Renal cortical epithelial cell (primary cell): ENCODE results near the gene CUX1. TPM values are rescaled to one million over a fixed set of nuclear protein-coding genes. Genes with fewer than 3 reads are reported as not detected.
"Not testable (repeated sequence)": the region's sequence is repeated elsewhere in the genome, so short reads cannot be mapped to it uniquely, and the experiment has no call there.

ENCODE experiments used
- DNase-seq: peaks from one replicate; pipeline ENCODE4 v3.0.0-alpha.2; 2011; ENCODE audit warnings: low read depth
- total RNA-seq: library from RNA; depleted of rRNA; stranded (reverse); fragments of >200 nt; gene quantifications from 2 replicates; pipeline ENCODE4 v1.2.3, GENCODE V29; 2014

CUX1 gene
- total RNA-seq, 1 donor from 2014 or later, result 139 TPM

DNA sequence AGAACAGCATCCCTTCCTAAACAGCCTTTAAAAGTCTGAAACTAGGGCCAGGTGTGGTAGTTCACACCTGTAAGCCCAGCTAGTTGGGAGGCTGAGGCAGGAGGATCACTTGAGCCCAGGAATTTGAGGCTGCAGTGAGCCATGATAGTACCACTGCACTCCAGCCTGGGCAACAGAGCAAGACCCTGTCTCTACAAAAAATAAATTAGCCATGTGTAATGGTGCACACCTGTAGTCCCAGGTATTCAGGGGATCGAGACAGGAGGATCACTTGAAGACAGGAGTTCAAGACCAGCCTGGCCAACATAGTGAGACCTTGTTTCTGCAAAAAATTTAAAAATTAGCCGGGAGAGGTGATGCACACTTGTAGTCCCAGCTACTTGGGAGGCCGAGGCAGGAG lies 325.0 kb downstream of the CUX1 start:
- DNase-seq, result not testable (repeated sequence)

DNA sequence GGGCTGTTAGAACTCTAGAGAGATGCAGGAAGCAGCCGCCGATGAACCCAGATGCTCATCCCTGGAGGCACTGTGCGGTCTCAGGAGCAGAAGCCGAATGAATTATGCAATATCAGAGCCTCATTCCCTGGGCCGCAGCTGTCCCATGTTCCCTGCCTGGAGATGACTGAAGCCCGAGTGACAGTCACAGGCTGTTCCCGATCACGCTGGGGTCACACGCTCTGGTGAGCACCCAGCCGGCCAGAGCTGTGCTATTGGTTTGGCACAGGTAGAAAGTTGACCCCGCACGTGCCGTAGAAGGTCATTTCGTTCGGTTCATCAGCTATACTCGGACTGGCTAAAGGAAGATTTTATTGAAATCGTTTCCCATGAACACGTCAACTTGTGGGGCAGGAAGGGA lies 328.7 kb downstream of the CUX1 start:
- no peak for DNase-seq

DNA sequence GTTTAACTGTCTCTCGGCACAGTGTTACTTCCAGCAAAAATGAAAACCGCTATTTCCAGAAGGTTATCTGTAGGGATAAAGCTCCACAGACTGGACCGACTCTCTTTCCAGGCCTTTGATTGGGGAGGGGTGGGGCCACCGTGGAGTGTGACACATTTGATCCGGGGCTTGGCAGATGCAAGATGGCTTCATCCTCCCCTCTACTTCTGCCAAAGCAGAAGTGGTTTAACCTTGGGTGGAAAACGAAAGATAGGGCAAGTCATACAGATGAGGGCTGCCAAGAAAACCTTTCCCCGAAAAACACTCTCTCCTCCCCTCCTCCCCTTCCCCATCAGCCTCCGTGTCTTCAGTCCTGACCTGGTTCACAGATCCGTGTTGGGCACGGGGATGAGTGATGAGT lies 329.6 kb downstream of the CUX1 start:
- no peak for DNase-seq

DNA sequence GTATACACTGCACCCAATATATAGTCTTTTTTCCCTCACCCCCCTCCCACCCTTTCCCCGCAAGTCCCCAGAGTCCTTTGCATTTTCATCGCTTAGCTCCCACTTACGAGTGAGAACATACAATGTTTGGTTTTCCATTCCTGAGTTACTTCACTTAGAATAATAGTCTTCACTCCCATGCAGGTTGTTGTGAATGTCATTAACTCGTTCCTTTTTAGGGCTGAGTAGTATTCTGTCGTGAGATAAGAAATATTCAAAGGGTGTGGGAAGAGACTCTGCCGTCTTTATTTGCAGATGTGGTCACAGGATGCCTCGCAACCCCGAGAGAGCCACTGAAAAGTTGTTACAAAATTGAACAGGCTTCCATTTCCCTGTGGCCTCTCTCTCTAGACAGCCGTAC lies 331.4 kb downstream of the CUX1 start:
- DNase-seq, result no peak

DNA sequence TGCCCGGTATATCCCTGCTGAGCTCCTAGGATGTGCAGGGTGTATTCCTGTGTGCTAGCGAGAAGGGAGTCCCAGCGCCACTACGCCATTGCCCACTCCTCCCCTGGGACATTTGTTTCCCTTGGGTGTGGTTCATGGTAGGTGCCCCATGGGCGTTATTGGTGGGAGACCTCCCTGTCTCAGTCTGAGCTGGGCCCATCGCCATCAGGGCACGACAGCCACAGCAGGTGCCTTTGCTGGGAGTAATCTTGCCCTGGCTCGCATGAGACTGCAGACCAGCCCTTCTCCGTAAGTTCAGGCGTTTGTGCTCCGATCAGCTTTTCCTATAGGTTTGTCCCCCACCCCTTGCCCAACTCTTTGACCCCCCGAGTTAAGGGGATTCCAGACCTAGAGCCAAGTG lies 332.0 kb downstream of the CUX1 start:
- DNase-seq, result no peak

DNA sequence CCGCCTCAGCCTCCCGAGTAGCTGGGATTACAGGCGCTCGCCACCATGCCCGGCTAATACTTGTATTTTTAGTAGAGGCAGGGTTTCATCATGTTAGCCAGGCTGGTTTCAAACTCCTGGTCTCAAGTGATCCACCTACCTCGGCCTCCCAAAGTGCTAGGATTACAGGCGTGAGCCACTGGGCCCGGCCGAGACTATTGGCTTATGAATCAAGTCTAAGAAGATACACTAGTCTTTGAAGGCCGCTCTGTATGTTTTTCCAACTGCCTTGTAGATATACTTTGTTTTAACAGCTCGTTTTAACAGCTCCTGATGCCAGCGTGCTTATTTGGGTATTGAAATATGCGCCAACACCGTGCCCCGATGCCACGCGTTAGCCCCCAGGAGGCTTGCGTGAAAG lies 332.8 kb downstream of the CUX1 start:
- DNase-seq, result no peak

DNA sequence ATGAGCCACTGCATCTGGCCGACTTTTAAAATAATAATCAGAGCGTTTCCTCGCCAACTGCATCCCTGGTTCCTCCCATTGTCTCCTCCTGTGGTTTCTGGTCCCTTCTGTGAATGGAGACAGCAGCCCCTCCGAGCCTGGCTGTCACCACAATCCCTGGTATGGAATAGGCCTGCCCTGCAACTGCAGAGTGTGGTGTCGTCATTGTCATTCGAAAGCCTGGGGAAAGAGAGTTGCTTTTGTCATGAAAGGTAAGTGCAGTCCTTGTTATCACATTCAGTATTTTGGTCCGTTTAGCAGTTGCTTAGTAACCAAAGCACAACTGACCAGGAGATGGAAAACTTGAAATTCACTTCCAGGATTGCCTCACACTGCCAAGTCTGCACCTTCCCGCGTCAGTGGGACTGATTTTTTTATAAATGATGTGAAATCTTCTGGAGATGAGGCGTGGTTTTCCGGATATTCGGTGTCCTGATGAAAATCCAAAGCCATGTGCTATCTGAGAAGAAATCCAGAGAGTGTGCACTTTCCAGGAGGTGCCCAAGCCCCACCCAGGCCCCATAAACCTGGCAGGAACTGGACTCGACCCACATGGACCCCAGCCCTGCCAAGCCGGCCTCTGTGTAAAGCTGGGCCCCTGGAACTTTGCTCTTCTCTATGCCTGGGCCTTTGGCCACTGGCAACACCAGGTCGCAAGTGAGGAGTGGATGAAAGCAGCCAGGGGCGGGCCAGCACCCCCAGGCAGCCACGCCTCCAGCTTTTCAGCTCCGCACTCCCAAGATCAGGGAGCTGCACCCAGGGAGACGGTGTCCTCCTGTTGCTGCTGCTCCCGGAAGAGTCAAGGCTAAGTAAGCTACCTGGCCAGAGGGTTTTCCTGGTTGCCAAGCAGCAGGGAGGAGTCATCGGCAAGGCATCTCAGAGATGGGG lies 335.5 kb downstream of the CUX1 start:
- DNase-seq, result peak; percentile 86

DNA sequence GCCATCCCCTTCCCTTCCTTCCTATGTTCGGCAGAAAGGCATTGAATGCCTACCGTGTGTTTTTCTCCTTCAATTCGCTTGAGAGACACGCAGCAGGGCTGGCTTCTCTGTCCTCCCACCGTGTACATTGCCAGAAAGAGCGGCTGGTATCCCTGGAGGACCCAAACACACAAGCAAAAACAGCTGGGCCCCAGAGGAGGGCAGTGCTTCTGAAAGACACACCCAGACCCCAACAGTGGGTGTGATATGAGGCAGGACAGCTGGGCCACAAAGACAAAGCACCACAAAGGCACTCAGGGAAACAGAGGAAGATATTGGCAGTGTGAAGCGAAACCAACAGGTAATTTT lies 336.1 kb downstream of the CUX1 start:
- no peak for DNase-seq

DNA sequence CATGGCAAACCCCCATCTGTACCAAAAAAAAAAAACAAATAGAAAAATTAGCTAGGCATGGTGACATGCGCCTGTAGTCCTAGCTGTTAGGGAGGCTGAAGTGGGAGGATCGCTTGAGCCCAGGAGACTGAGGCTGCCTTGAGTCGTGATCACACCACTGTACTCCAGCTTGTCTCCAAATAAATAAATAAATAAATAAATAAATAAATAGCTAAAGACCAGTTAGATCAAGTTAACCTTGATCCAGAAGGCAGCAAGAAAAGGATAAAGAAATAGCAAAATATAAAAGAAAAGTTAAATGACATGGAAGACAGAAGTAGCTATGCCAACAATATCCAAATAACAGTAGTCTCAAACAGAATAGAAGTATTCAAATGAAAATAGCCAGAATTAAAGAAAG lies 337.0 kb downstream of the CUX1 start:
- no peak for DNase-seq

DNA sequence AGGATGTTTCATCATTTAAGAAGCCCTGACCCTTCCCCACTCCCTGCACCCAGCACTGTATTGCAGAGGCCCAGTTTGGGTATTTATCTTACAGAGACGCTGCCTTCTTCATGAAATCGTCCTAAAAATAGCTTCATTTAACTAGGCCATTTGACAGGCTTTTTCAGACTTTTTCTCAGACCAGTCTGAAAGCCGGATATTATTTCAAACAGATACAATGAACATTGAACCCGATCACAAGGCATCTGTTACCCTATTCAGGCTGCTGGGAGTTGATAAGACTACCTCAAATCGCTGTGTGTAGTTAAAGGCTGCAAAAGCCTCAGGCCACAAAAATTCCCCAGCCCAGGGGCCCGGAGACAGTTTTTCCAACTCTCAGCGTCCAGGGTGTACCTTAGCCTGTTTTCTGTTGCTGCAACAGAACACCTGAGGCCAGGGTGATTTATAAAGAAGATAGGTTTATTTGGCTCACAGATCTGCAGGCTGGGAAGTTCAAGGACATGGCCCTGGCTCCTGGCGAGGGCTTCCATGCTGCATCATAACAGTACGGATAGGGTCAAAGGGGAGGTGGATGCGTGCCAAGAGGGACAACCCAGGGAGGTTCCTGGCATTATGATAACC lies 338.5 kb downstream of the CUX1 start:
- DNase-seq, result no peak

DNA sequence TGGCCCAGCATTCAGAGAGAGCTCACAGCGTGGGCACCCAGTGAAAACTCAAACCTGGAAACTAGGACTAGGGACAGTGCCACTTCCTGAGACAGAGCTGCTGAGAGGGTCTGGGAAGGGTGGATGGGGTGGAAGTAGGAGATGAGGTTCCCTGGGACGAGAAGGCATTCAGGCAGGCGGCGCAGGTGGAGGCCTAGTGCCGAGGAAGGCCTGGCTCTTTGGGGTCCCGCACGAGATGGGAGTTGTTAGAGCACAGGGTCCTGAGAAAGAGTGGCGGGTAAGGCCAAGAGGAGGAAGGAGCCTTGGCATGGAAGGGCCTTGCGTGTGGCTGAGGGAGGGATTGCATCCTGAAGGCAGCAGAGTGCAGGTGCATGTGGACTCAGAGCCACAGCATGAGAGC lies 339.4 kb downstream of the CUX1 start:
- no peak for DNase-seq

DNA sequence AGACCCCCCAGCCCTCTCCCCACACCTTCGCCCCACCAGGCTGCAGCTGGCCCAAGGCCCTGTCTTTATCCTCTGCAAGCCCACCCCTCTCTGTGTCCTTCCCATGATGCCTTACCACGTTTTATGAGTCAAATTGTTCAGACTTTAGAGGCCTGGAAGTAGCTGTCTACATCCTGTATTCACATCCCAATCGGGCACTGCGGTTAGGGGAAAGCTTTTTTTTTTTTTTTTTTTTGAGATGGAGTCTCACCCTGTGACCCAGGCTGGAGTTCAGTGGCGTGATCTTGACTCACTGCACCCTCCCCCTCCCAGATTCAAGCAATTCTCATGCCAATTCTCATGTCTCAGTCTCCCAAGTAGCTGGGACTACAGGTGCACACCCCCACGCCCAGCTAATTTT lies 347.7 kb downstream of the CUX1 start:
- no peak for DNase-seq

DNA sequence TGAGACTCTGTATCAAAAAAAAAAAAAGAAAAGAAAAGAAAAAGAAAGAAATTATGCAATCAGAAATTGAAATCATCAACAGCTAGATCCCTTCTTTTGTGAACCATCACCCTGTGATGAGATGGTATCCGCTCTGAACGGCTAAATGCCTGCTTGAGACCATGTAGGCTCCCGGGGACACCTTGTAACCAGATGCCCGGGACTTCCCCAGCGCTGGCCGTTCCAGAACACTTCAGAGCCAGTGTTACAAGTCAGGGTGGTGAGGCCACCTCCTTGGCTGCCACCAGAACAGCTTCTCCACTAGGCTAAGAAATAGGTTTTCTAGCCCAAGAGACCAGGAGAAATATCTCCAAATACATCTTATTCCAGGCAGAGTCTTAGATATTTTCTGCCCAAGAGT lies 349.8 kb downstream of the CUX1 start:
- DNase-seq, result no peak

DNA sequence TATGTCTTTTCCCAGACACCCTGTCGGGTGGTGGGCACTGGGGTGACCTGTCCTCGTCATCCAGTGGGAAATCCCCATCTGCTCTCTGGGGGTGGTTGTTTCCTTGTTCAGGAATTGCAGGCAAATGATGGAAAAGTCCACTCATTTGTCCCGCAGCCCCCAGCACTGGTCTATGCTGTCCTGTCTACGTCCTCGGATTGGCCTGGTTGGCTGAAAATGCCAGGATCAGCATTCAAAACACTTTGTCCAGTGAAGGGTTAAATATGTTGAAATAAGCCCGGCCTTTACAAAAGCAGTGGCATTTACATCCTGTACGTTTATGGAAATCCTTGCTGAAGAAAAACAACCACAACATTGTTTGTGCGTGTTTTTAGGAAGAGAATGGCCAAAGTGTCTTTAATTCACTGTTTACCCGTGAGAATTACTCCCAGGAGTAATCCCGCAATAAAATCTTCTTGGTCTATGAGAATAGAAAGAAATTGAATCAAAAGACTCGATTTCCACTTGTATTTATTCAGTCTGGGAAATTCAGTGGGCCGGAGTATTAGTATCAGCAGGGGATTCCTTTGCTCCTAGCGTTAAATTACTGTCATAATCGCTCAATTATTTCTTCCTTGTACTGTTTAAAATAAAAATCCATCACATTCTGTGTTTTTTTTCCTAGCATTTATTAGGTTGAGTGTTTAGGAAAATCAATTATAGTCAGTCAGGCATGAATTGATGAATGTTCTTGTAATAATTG lies 352.4 kb downstream of the CUX1 start:
- peak; percentile 25 for DNase-seq

DNA sequence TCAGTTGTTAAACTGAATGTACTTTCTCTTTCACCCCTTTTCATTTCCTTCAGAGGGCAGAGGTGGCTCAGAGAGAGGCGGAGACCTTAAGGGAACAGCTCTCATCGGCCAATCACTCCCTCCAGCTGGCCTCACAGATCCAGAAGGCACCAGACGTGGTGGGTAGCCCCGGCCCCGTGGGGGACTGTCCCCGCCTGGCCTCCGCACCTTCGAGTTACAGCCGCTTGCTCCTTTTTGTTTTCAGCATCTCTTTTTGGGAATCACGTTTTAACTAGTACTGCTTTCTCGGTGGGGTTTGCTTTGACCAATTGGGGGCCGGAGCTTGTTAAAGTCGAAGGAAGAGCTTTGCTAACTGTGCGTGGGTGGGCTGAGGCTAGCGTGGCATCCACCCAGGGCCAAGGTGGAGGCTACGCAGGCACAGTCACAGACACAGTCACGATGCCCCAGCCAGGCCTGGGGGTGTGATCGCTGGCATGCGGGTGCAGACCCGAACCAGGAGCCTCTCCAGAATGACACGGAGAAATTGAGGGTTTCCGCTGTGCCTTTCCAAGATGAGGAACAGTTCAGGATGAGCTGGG lies 353.1 kb downstream of the CUX1 start:
- no peak for DNase-seq

DNA sequence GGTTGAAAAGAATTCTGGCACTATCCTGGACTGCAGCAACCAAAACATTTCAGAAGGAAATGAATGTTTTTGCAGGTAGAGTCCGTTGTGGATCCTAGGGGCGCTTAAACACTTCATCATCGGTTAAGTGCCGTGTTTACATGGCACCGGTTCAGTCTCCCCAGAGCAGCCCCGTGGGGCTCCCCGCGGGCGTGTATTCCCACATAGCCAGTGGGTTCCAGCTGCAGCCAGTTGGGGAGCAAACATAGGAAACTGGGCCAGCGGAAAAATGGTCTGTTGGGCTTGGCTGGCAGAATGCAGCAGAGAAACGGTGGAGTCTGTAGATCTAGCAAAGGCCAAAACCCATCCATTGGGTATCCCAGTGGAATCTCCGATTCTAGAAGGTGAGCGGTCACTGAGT lies 356.2 kb downstream of the CUX1 start:
- DNase-seq, result no peak

DNA sequence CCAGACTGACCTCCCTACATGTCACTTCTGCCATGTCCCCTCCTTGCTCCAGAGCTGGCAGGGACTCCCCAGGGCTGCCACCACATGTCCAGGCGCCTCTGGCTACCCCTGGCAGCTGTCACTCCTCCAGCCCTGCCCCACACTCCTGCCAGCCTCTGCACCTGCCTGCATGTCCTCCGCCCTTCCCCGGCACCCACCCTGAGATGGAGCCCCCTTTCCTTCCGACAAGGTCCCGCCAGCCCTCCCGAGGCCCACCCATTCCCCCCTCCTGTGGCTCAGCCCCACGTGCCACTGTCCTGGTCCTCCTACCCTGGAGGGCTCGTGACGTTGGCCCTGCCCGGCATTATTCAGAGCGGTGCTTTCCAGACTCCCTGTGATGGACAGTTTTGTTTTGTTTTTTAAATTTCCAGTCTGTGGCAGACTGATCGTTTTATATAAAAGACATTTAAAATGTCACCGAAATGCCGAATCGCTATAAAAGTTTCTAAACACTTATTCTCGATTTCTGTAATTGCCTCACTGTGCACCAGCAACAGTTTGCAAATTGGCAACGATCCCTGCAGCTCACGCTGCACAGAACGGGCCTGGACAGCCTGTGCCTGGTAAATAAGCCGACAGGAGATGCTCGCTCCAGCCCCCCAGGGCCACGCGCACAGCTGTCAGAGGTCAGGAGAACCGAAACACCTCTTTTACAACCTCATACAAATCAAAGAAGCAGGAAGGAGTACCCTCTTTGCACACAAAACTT lies 358.2 kb downstream of the CUX1 start:
- DNase-seq, result no peak

DNA sequence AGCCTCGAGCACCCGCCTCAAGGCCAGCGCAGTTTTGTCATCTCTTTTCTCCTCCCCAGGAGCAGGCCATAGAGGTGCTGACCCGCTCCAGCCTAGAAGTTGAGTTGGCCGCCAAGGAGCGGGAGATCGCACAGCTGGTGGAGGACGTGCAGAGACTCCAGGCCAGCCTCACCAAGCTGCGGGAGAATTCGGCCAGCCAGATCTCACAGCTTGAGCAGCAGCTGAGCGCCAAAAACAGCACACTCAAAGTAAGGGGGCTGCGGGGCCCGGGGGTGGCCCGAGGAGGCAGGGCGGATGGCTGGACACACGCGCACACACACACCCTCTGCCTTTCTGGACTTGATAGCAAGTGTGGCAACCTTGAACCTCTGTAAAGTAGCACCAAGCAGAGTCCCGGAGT lies 361.0 kb downstream of the CUX1 start:
- no peak for DNase-seq

DNA sequence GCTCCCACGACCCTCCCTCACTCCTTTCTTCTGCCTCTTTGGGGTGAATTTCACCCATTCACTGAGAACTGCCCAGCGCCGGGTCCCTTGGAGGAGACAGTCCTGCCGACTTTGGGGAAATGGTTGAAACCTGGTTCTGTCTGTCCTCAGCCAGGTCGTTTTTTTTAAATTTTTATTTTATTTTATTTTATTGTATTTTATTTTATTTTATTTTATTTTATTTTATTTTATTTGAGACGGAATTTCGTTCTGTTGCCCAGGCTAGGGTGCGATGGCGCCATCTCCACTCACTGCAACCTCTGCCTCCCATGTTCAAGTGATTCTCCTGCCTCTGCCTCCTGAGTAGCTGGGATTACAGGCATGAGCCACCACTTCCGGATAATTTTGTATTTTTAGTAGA lies 363.3 kb downstream of the CUX1 start:
- no peak for DNase-seq

DNA sequence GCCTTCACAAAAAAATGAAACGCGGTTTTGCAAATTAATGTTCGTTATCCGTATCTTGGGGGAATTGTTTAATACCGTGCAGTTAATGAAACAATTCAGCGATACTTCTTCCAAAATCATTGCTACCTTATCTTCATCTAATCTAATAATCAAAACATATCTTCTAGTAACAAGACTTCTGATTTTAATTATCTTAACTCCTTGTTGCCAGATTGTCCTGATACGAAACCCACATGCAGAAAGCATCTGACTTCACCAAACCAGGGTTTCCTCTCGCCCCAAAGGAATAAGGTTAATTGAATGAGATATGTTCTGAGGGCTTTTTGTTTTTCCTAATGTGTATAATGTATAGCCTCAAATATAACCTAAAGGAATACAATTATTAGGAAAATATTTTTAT lies 364.1 kb downstream of the CUX1 start:
- DNase-seq, result no peak

DNA sequence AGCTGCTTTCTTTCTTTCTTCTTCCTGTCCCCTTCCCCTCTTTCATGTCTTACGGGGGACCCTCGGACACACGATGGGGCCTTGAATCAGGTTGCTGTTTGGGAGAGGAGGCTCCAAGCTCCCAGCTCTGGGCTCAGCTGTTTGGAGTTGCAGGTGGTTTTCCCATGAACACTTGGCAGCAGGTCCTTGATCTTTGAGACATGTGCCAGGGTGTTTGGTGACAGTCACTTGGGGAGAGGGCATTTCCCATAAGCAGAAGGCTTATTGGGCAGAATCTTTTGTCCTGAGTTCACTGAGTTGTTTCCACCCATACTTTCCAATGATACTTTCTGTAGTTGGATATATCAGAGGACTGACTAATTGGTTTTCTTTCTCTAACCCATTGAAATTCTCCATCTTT lies 364.6 kb downstream of the CUX1 start:
- DNase-seq, result no peak

DNA sequence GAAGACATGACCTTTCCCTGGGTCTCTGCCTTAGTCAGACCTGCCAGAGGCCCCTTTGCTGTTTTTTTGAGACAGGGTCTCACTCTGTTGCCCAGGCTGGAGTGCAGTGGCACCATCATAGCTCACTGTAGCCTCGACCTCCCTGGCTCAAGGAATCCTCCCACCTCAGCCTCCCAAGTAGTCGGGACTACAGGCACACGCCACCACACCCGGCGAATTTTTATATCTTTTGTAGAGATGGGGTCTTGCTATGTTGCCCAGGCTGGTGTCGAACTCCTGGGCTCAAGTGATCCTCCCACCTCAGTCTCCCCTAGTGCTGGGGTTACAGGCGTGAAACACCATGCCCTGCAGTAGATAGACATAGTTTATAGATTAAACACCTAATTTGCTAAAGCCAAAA lies 366.4 kb downstream of the CUX1 start:
- DNase-seq, result not testable (repeated sequence)
